ENCODE data around the gene IL32.

DNA sequence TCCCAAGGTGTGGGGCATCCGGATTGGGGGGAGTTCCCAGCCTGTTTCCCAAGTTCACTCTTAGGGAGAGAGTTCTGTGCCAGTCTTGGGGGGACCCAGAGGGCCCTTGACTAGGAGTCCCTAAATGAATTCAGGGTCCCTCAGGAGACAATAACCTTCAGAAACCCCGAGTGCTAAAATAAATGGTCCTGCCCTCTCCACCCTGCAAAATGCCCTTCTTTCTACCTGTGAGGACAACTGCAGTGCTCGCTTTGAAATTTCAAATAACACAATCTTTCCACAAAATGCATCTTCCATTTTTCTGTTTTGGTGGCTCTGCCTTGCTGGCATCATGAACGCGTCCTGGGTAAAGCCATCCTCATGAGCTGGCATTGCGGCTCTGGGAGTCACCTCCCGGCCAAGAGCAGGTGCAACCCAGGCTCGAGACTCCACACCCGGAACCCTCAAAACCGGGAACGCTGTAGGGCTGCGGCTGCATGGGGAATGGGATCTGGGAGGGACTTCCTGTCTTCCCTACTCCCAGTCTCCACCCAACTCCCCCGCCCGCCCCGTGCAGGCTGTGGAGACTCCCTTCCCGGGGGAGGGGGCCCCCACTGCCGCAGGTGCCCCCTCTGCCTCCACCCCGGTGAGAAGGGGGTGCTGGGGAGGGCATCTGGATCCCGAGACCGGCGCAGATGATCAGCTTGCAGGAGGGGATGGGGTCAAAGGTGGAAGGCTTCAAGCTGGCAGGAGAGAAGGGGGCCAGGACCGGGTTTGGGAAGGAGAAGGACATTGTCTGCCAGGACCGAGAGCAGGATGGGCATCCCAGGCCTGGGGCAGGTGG is 46.8 kb downstream of the IL32 start, which contains the start of gene ZNF205:
- TF ChIP-seq, protein P1, sequence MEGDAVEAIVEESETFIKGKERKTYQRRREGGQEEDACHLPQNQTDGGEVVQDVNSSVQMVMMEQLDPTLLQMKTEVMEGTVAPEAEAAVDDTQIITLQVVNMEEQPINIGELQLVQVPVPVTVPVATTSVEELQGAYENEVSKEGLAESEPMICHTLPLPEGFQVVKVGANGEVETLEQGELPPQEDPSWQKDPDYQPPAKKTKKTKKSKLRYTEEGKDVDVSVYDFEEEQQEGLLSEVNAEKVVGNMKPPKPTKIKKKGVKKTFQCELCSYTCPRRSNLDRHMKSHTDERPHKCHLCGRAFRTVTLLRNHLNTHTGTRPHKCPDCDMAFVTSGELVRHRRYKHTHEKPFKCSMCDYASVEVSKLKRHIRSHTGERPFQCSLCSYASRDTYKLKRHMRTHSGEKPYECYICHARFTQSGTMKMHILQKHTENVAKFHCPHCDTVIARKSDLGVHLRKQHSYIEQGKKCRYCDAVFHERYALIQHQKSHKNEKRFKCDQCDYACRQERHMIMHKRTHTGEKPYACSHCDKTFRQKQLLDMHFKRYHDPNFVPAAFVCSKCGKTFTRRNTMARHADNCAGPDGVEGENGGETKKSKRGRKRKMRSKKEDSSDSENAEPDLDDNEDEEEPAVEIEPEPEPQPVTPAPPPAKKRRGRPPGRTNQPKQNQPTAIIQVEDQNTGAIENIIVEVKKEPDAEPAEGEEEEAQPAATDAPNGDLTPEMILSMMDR (IDR thresholded peaks at IDR 0.05; ENCODE audit: poor library complexity), result no peak
- TF ChIP-seq EZH2 (IDR thresholded peaks at IDR 0.05; ENCODE audit: borderline replicate concordance) (no peak), EZH2phosphoT487 (IDR thresholded peaks at IDR 0.05; ENCODE audit: low read depth, severe bottlenecking, unreplicated experiment) (no peak)

Measured in hepatocyte (in vitro differentiated cells).